Right cardiac atrium (tissue), 5 donors: ENCODE measurements around the gene EXOC6. TPM values are rescaled to one million over a fixed set of nuclear protein-coding genes. Genes with fewer than 3 reads are reported as not detected.

ENCODE experiments used
- ATAC-seq, 2 donors: fragments of 200-7000 bp; cut with Tn5 transposase; one replicate each; pipeline versions ENCODE4 v1.8.0 to v1.9.1; 2020; ENCODE audit warnings: moderate library complexity in 2 of 2, mild to moderate bottlenecking in 1 of 2
- DNase-seq, 3 donors: peaks; one replicate each; pipeline ENCODE4 v3.0.0-alpha.2; 2020
- H3K27ac ChIP-seq: one replicate; pipeline ENCODE4 v1.5.1; 2013; ENCODE audit warnings: mild to moderate bottlenecking, low read length, control low read depth, moderate library complexity
- H3K27me3 ChIP-seq: one replicate; pipeline ENCODE4 v1.6.1; 2013; ENCODE audit not compliant: control insufficient read depth, insufficient read depth
- H3K4me1 ChIP-seq: one replicate; pipeline ENCODE4 v1.6.1; 2013; ENCODE audit warnings: low read length; ENCODE audit not compliant: control insufficient read depth, insufficient read depth
- H3K4me3 ChIP-seq: one replicate; pipeline ENCODE4 v1.5.1; 2013; ENCODE audit warnings: low read length, control low read depth
- H3K9me3 ChIP-seq: one replicate; pipeline ENCODE4 v1.6.1; 2013; ENCODE audit warnings: low read length; ENCODE audit not compliant: control insufficient read depth
- WGBS: extraction: QIAGEN DNeasy Blood & Tissue Kit; methylation state at CpG from one replicate; pipeline ENCODE4 v1.1.7; 2013; 5-methylcytosine and 5-hydroxymethylcytosine counted together
- intact Hi-C, 4 donors: fragments of 100-400 bp; cut with DNase I; formaldehyde crosslinking; loops; one replicate each; pipeline versions ENCODE4 v1.11.0 to v1.14.0; 2022 to 2023
- polyA plus RNA-seq: library from polyadenylated mRNA; stranded (reverse); fragments of 200-250 nt; gene quantifications from one replicate; pipeline ENCODE4 v1.2.3, GENCODE V29; 2013
- total RNA-seq, 4 donors: library from RNA; stranded (reverse); fragmentation: NEBNext Ultra II Directional; extraction: Animal tissue kit (Norgen Biotek cat#: 25700); gene quantifications; one replicate each; pipeline ENCODE4 v1.2.1, GENCODE V29; 2021
- donor health status: healthy with polysubstance abuse.
- donor health status: DM: no; HTN: yes; CAD: no.
- donor health status: DM: no; HTN: no; CAD: no.
- donor health status: DM: no; HTN: yes; CAD: no; lungs with severe emphysema.
- donor health status: DM: yes; HTN: yes; CAD: no.

The EXOC6 gene
- total and polyA plus RNA-seq, 5 donors: 5.7 to 9.5 (median 8.8) TPM

GRCh38 chr10:93103953-93104352, 255.6 kb downstream of the EXOC6 start:
- 79% methylated on average over 1 of the region's 1 CpG for WGBS
- intact Hi-C loops: no loop called here
- Histone ChIP-seq H3K4me1 (no peaks in the 10 kb centered on the region), H3K9me3 (no peaks in the 10 kb centered on the region), H3K27ac (no peak overlapping the region), H3K4me3 (no peak overlapping the region), H3K27me3 (no peaks in the 10 kb centered on the region)
- no peak for ATAC-seq
- DNase-seq: no peak

- intact Hi-C loops: no loop called here
- no peak for DNase-seq
- 24% methylated on average over 2 of the region's 2 CpGs for WGBS
- no peak overlapping the region for H3K27ac ChIP-seq
- no peak for ATAC-seq
- H3K9me3 ChIP-seq: no peaks in the 10 kb centered on the region
- H3K27me3 ChIP-seq: no peaks in the 10 kb centered on the region
- H3K4me3 ChIP-seq: no peak overlapping the region
- no peaks in the 10 kb centered on the region for H3K4me1 ChIP-seq
These were observed 258.3 kb downstream of the EXOC6 start for GRCh38 chr10:93106631-93107072.

Other genes starting within 250 kb of the EXOC6 start
- 1 to 10 TPM; 2.6 to 6.9 (median 4.7) TPM for gene HHEX, start 158.6 kb upstream of the EXOC6 start, total RNA-seq
- gene HHEX, start 158.6 kb upstream of the EXOC6 start, polyA plus RNA-seq: 4.7 TPM
- gene CYP26C1, start 212.3 kb downstream of the EXOC6 start, total RNA-seq: under 1 TPM in 1 of 4 donors, not detected in 3; 0.09 TPM
- gene CYP26C1, start 212.3 kb downstream of the EXOC6 start, polyA plus RNA-seq: 0.02 TPM
- gene CYP26A1, start 225.4 kb downstream of the EXOC6 start, total RNA-seq: not detected
- not detected for gene CYP26A1, start 225.4 kb downstream of the EXOC6 start, polyA plus RNA-seq